ENCODE measurements around the gene EIPR1. TPM values are rescaled to one million over a fixed set of nuclear protein-coding genes. Genes with fewer than 3 reads are reported as not detected.
A peak's percentile ranks its signal among the peaks of the same experiment; 100 is the strongest.

Gene EIPR1
- total RNA-seq: 10 to 100 TPM; 27.8 to 41.7 (median 33.5) TPM

GRCh38 chr2:3377612-3378432 is at the start of gene EIPR1:
Gene EIPR1, minus strand, starts transcription at chr2:3377818. Its CDS starts 129 bp downstream, at chr2:3377689.
- 0 to 5% (median 0%) methylated on average over 1 to 13 of the region's 57 CpGs; no CpG with 5 or more reads in 3 of the 10 experiments for WGBS, 10 experiments
- peak within 1 kb of the TSS; percentile 57 to 81 (median 71) for H3K4me3 ChIP-seq
- ATAC-seq (replicated peaks in 6 of 8): peak; percentile 79 to 88 (median 84)
- H3K4me1 ChIP-seq (replicated peaks in 1 of 2): peaks cover 19 to 23% of the 10 kb centered on the region in 2 donors
- in situ Hi-C loops (cut with MboI; ENCODE audit: low pct_unique_long_range_greater_than_20kb in 2 of 9, low sequenced_read_pairs in 9 of 9, unreplicated experiment in 9 of 9): no loop called here
- H3K27ac ChIP-seq: peak within 1 kb of the TSS; percentile 83 to 88

GRCh38 chr2:3427272-3427671 is 49.7 kb upstream of the EIPR1 start:
- H3K4me3 ChIP-seq: no peak overlapping the region
- no peak for ATAC-seq (replicated peaks in 6 of 8)
- in situ Hi-C loops (cut with MboI; ENCODE audit: low pct_unique_long_range_greater_than_20kb in 2 of 9, low sequenced_read_pairs in 9 of 9, unreplicated experiment in 9 of 9): no loop called here
- WGBS, 10 experiments: 50 to 100% (median 100%) methylated on average over 1 to 5 of the region's 6 CpGs; no CpG with 5 or more reads in 3 of the 10 experiments
- H3K27ac ChIP-seq: no peak overlapping the region
- H3K4me1 ChIP-seq (replicated peaks in 1 of 2): peaks cover under 1 to 9% of the 10 kb centered on the region in 2 donors

GRCh38 chr2:3426615-3427014 is 49.0 kb upstream of the EIPR1 start:
- 84 to 99% (median 93%) methylated on average over 4 to 11 of the region's 14 CpGs; no CpG with 5 or more reads in 2 of the 10 experiments for WGBS, 10 experiments
- H3K4me3 ChIP-seq: no peak overlapping the region
- no peak overlapping the region for H3K27ac ChIP-seq
- in situ Hi-C loops (cut with MboI; ENCODE audit: low pct_unique_long_range_greater_than_20kb in 2 of 9, low sequenced_read_pairs in 9 of 9, unreplicated experiment in 9 of 9): no loop called here
- no peak for ATAC-seq (replicated peaks in 6 of 8)
- H3K4me1 ChIP-seq (replicated peaks in 1 of 2): peaks cover 7 to 16% of the 10 kb centered on the region in 2 donors

GRCh38 chr2:3424171-3424795 is 46.7 kb upstream of the EIPR1 start:
- Histone ChIP-seq H3K27ac (no peak overlapping the region), H3K4me1 (replicated peaks in 1 of 2) (peaks cover 20 to 32% of the 10 kb centered on the region in 2 donors), H3K4me3 (no peak overlapping the region)
- ATAC-seq (replicated peaks in 6 of 8): no peak
- in situ Hi-C loops (cut with MboI; ENCODE audit: low pct_unique_long_range_greater_than_20kb in 2 of 9, low sequenced_read_pairs in 9 of 9, unreplicated experiment in 9 of 9): no loop called here
- 65 to 100% (median 90%) methylated on average over 1 to 9 of the region's 9 CpGs for whole genome bisulfite sequencing, 10 experiments

- WGBS, 10 experiments: 4 to 90% (median 42%) methylated on average over 4 to 6 of the region's 19 CpGs; no CpG with 5 or more reads in 3 of the 10 experiments
- ATAC-seq (replicated peaks in 6 of 8): peak in 5 of 8 experiments; percentile 21 to 73 (median 59)
- H3K27ac ChIP-seq: no peak overlapping the region
- in situ Hi-C loops (cut with MboI; ENCODE audit: low pct_unique_long_range_greater_than_20kb in 2 of 9, low sequenced_read_pairs in 9 of 9, unreplicated experiment in 9 of 9): no loop called here
- H3K4me3 ChIP-seq: no peak overlapping the region
- peaks cover 24 to 38% of the 10 kb centered on the region in 2 donors for H3K4me1 ChIP-seq (replicated peaks in 1 of 2)
These were observed 46.0 kb upstream of the EIPR1 start for GRCh38 chr2:3423492-3424170.

GRCh38 chr2:3422161-3422779 is 44.7 kb upstream of the EIPR1 start:
- H3K27ac ChIP-seq: peak overlapping the region; percentile 72 to 77

GRCh38 chr2:3421580-3421979 is 44.0 kb upstream of the EIPR1 start:
- whole genome bisulfite sequencing, 10 experiments: 27 to 100% (median 93%) methylated on average over 1 to 15 of the region's 19 CpGs; no CpG with 5 or more reads in 1 of the 10 experiments
- Histone ChIP-seq H3K4me3 (no peak overlapping the region), H3K27ac (peak overlapping the region; percentile 72 to 77), H3K4me1 (replicated peaks in 1 of 2) (peaks cover 29 to 42% of the 10 kb centered on the region in 2 donors)
- ATAC-seq (replicated peaks in 6 of 8): peak in 5 of 8 experiments; percentile 32 to 92 (median 91)
- in situ Hi-C loops (cut with MboI; ENCODE audit: low pct_unique_long_range_greater_than_20kb in 2 of 9, low sequenced_read_pairs in 9 of 9, unreplicated experiment in 9 of 9): no loop called here

More at GRCh38 chr2:3422161-3422779, 44.7 kb upstream of the EIPR1 start:
- peaks cover 29 to 42% of the 10 kb centered on the region in 2 donors for H3K4me1 ChIP-seq (replicated peaks in 1 of 2)
- 47 to 100% (median 76%) methylated on average over 2 to 16 of the region's 16 CpGs; no CpG with 5 or more reads in 2 of the 10 experiments for WGBS, 10 experiments
- in situ Hi-C loops (cut with MboI; ENCODE audit: low pct_unique_long_range_greater_than_20kb in 2 of 9, low sequenced_read_pairs in 9 of 9, unreplicated experiment in 9 of 9): no loop called here
- no peak for ATAC-seq (replicated peaks in 6 of 8)
- H3K4me3 ChIP-seq: no peak overlapping the region

- Histone ChIP-seq H3K4me3 (no peak overlapping the region), H3K27ac (peak overlapping the region; percentile 61 to 77), H3K4me1 (replicated peaks in 1 of 2) (peaks cover 29 to 42% of the 10 kb centered on the region in 2 donors)
- in situ Hi-C loops (cut with MboI; ENCODE audit: low pct_unique_long_range_greater_than_20kb in 2 of 9, low sequenced_read_pairs in 9 of 9, unreplicated experiment in 9 of 9): no loop called here
- ATAC-seq (replicated peaks in 6 of 8): peak in 3 of 8 experiments; percentile 26 to 39 (median 35)
- 74 to 100% (median 90%) methylated on average over 3 to 11 of the region's 14 CpGs for WGBS, 10 experiments
These were observed 43.3 kb upstream of the EIPR1 start for GRCh38 chr2:3420769-3421397.

- ATAC-seq (replicated peaks in 6 of 8): peak in 5 of 8 experiments; percentile 51 to 66 (median 58)
- Histone ChIP-seq H3K27ac (peak overlapping the region; percentile 61 to 77), H3K4me3 (no peak overlapping the region), H3K4me1 (replicated peaks in 1 of 2) (peaks cover 29 to 42% of the 10 kb centered on the region in 2 donors)
- in situ Hi-C loops (cut with MboI; ENCODE audit: low pct_unique_long_range_greater_than_20kb in 2 of 9, low sequenced_read_pairs in 9 of 9, unreplicated experiment in 9 of 9): no loop called here
- WGBS, 10 experiments: 54 to 98% (median 65%) methylated on average over 3 to 8 of the region's 13 CpGs; no CpG with 5 or more reads in 4 of the 10 experiments
These were observed 42.6 kb upstream of the EIPR1 start for GRCh38 chr2:3420076-3420768.

- ATAC-seq (replicated peaks in 6 of 8): peak in 4 of 8 experiments; percentile 25 to 87 (median 76)
- Histone ChIP-seq H3K4me3 (no peak overlapping the region), H3K4me1 (replicated peaks in 1 of 2) (peaks cover 29 to 42% of the 10 kb centered on the region in 2 donors), H3K27ac (peak overlapping the region; percentile 50 to 68)
- in situ Hi-C loops (cut with MboI; ENCODE audit: low pct_unique_long_range_greater_than_20kb in 2 of 9, low sequenced_read_pairs in 9 of 9, unreplicated experiment in 9 of 9): no loop called here
- 100% methylated on average over 1 of the region's 11 CpGs; no CpG with 5 or more reads in 9 of the 10 experiments for WGBS, 10 experiments
These were observed 41.3 kb upstream of the EIPR1 start for GRCh38 chr2:3418766-3419404.

GRCh38 chr2:3414133-3414860 is 36.7 kb upstream of the EIPR1 start:
- WGBS, 10 experiments: 80 to 100% (median 91%) methylated on average over 1 to 13 of the region's 25 CpGs; no CpG with 5 or more reads in 5 of the 10 experiments
- no peak overlapping the region for H3K4me3 ChIP-seq
- peaks cover 9 to 13% of the 10 kb centered on the region in 2 donors for H3K4me1 ChIP-seq (replicated peaks in 1 of 2)
- ATAC-seq (replicated peaks in 6 of 8): no peak
- H3K27ac ChIP-seq: no peak overlapping the region
- in situ Hi-C loops (cut with MboI; ENCODE audit: low pct_unique_long_range_greater_than_20kb in 2 of 9, low sequenced_read_pairs in 9 of 9, unreplicated experiment in 9 of 9): no loop called here
